ENCODE measurements around the gene SPSB1.

- TF ChIP-seq CTCF (IDR thresholded peaks at IDR 0.05) (no peak), POLR2A (IDR thresholded peaks at IDR 0.05) (no peak), POLR2AphosphoS5 (IDR thresholded peaks at IDR 0.05) (no peak), EP300 (IDR thresholded peaks at IDR 0.05; ENCODE audit: low read depth) (no peak)
Measured at GRCh38 chr1:9378801-9379200, 86.1 kb downstream of the SPSB1 start.
